CD14-positive monocyte (primary cell): Measurements from ENCODE around the gene TMEM272. TPM values are rescaled to one million over a fixed set of nuclear protein-coding genes. Genes with fewer than 3 reads are reported as not detected.

Experiments
- DNase-seq, 3 donors: peaks; one replicate each; pipeline ENCODE4 v3.0.0-alpha.2; 2011 to 2022
- H2AFZ ChIP-seq: 2 replicates; pipeline ENCODE4 v1.6.0; 2012; ENCODE audit warnings: mild to moderate bottlenecking, low read depth, low read length, inconsistent platforms; ENCODE audit not compliant: insufficient read depth, poor library complexity, severe bottlenecking
- H3K27ac ChIP-seq, 2 donors: 1 replicate in 1 of 2; 2 replicates in 1 of 2; pipeline ENCODE4 v1.5.1; 2012 to 2013; ENCODE audit warnings: low read length in 2 of 2, control low read depth in 1 of 2, inconsistent platforms in 1 of 2, low read depth in 1 of 2, mild to moderate bottlenecking in 1 of 2
- H3K27me3 ChIP-seq, 2 donors: one replicate each; pipeline versions ENCODE4 v1.6.0 to v1.6.1; 2011 to 2013; ENCODE audit warnings: low read length in 2 of 2; ENCODE audit not compliant: control insufficient read depth in 2 of 2, insufficient read depth in 2 of 2
- H3K36me3 ChIP-seq, 2 donors: replicated peaks in 1 of 2; 1 replicate in 1 of 2; 2 replicates in 1 of 2; pipeline versions ENCODE4 v1.5.1 to v1.6.1; 2012 to 2013; ENCODE audit warnings: low read length in 2 of 2, control low read depth in 1 of 2, inconsistent platforms in 1 of 2, mild to moderate bottlenecking in 1 of 2; ENCODE audit not compliant: insufficient read depth in 2 of 2, control insufficient read depth in 1 of 2
- H3K4me1 ChIP-seq, 2 donors: 1 replicate in 1 of 2; 2 replicates in 1 of 2; pipeline versions ENCODE4 v1.5.1 to v1.6.1; 2012 to 2013; ENCODE audit warnings: low read length in 2 of 2, control low read depth in 1 of 2, inconsistent platforms in 1 of 2, mild to moderate bottlenecking in 1 of 2, moderate library complexity in 1 of 2; ENCODE audit not compliant: insufficient read depth in 2 of 2, control insufficient read depth in 1 of 2
- H3K4me2 ChIP-seq: replicated peaks from 2 replicates; pipeline ENCODE3; 2012; ENCODE audit warnings: low read length, moderate library complexity, mild to moderate bottlenecking; ENCODE audit not compliant: poor library complexity, severe bottlenecking; ENCODE audit errors: extremely low read depth
- H3K4me3 ChIP-seq, 3 experiments: fragments of 200-600 bp in 1 of 3; sonication (generic) in 1 of 3; replicated peaks in 1 of 3; 1 replicate in 2 of 3; 2 replicates in 1 of 3; pipeline ENCODE4 v1.5.1; 2011 to 2013; ENCODE audit warnings: low read length in 3 of 3, mild to moderate bottlenecking in 3 of 3, control low read depth in 2 of 3, low read depth in 2 of 3, inconsistent platforms in 1 of 3, moderate library complexity in 1 of 3
- H3K79me2 ChIP-seq: 2 replicates; pipeline ENCODE4 v1.6.0; 2012; ENCODE audit warnings: mild to moderate bottlenecking, control low read depth, inconsistent platforms, low read length, moderate library complexity; ENCODE audit not compliant: insufficient read depth
- H3K9ac ChIP-seq: 2 replicates; pipeline ENCODE4 v1.6.0; 2017; ENCODE audit warnings: low read length, mild to moderate bottlenecking; ENCODE audit not compliant: insufficient read depth, poor library complexity, severe bottlenecking
- H3K9me3 ChIP-seq, 2 donors: replicated peaks in 1 of 2; 1 replicate in 1 of 2; 2 replicates in 1 of 2; pipeline versions ENCODE4 v1.5.1 to v1.6.1; 2012 to 2013; ENCODE audit warnings: low read length in 2 of 2, control low read depth in 1 of 2; ENCODE audit not compliant: control insufficient read depth in 1 of 2, insufficient read depth in 1 of 2
- H4K20me1 ChIP-seq: 2 replicates; pipeline ENCODE4 v1.6.0; 2012; ENCODE audit warnings: mild to moderate bottlenecking, low read length, control low read depth, moderate library complexity; ENCODE audit not compliant: insufficient read depth
- H3K27ac Mint-ChIP-seq, 7 donors: one replicate each; pipeline ENCODE4 v1.8.0; 2020; ENCODE audit warnings: mild to moderate bottlenecking in 7 of 7, mixed read lengths in 7 of 7, moderate library complexity in 6 of 7, inconsistent platforms in 2 of 7
- H3K27me3 Mint-ChIP-seq, 3 donors: one replicate each; pipeline ENCODE4 v1.8.0; 2021 to 2022; ENCODE audit warnings: low read depth in 3 of 3, mild to moderate bottlenecking in 3 of 3, mixed read lengths in 3 of 3, moderate library complexity in 3 of 3, inconsistent platforms in 1 of 3
- H3K36me3 Mint-ChIP-seq, 2 donors: one replicate each; pipeline ENCODE4 v1.8.0; 2020; ENCODE audit warnings: mixed read lengths in 2 of 2, inconsistent platforms in 1 of 2, mild to moderate bottlenecking in 1 of 2
- H3K4me1 Mint-ChIP-seq: one replicate; pipeline ENCODE4 v1.8.0; 2020; ENCODE audit warnings: mild to moderate bottlenecking, mixed read lengths
- H3K4me3 Mint-ChIP-seq, 2 donors: one replicate each; pipeline ENCODE4 v1.8.0; 2020; ENCODE audit warnings: mild to moderate bottlenecking in 2 of 2, mixed read lengths in 2 of 2, moderate library complexity in 1 of 2
- H3K9me3 Mint-ChIP-seq, 7 donors: one replicate each; pipeline ENCODE4 v1.8.0; 2020 to 2022; ENCODE audit warnings: mixed read lengths in 7 of 7, mild to moderate bottlenecking in 6 of 7, moderate library complexity in 6 of 7, inconsistent platforms in 2 of 7
- CTCF ChIP-seq: fragments of 200-600 bp; IDR thresholded peaks from one replicate; pipeline ENCODE4 v1.8.0; 2022; ENCODE audit warnings: antibody characterized with exemption, mild to moderate bottlenecking
- WGBS: methylation state at CpG from one replicate; pipeline ENCODE4 v1.1.5; 2013; ENCODE audit warnings: missing lambda C conversion rate; ENCODE audit not compliant: insufficient coverage; 5-methylcytosine and 5-hydroxymethylcytosine counted together
- intact Hi-C, 2 donors: fragments of 100-400 bp; cut with micrococcal nuclease; formaldehyde crosslinking; loops; one replicate each; pipeline versions ENCODE4 v1.15.0 to v1.15.1; 2023
- polyA plus RNA-seq, 3 donors: library from polyadenylated mRNA; depleted of rRNA in 1 of 3; unstranded in 2 of 3; stranded (reverse) in 1 of 3; fragments of 300-500 nt in 2 of 3; fragments of >200 nt in 1 of 3; fragmentation: Illumina TruSeq in 2 of 3; gene quantifications; 1 replicate in 2 of 3; 2 replicates in 1 of 3; pipeline ENCODE4 v1.2.3, GENCODE V29; 2012 to 2021

The TMEM272 gene
- polyA plus RNA-seq, 3 donors: 0.07 TPM; not detected in 2

GRCh38 chr13:51828730-51829567 is 16.0 kb downstream of the TMEM272 start:
- Histone ChIP-seq H3K36me3 (no peaks in the 10 kb centered on the region), H3K27me3 (no peaks in the 10 kb centered on the region), H3K4me2 (peak overlapping the region; percentile 33), H3K27ac (peak overlapping the region; percentile 78 to 83), H2AFZ (peak overlapping the region; percentile 3), H3K9ac (peak overlapping the region; percentile 22), H3K4me3 (peak overlapping the region in 1 of 3 experiments; percentile 20), H3K4me1 (peaks cover 74 to 78% of the 10 kb centered on the region in 2 donors), H3K79me2 (no peaks in the 10 kb centered on the region), H4K20me1 (no peaks in the 10 kb centered on the region), H3K9me3 (no peaks in the 10 kb centered on the region)
- Mint-ChIP-seq H3K27me3 (no peaks in the 10 kb centered on the region), H3K9me3 (no peaks in the 10 kb centered on the region), H3K27ac (peak overlapping the region; percentile 90 to 98 (median 96)), H3K4me3 (peak overlapping the region; percentile 7 to 64), H3K4me1 (peaks cover 87% of the 10 kb centered on the region), H3K36me3 (no peaks in the 10 kb centered on the region)
- peak; percentile 43 to 79 (median 69) for DNase-seq
- intact Hi-C loops: loop anchor here in 1 of 2 donors (10.0 kb wide), 1 partner anchor 186 kb away; the partner anchor contains the start of genes ALG11 and ATP7B
- WGBS: no CpG with 5 or more reads among the region's 8 CpGs
- no peak for TF ChIP-seq CTCF

GRCh38 chr13:51827254-51827653 is 17.7 kb downstream of the TMEM272 start:
- Mint-ChIP-seq H3K27ac (peak overlapping the region; percentile 90 to 98 (median 96)), H3K9me3 (no peaks in the 10 kb centered on the region), H3K4me1 (peaks cover 92% of the 10 kb centered on the region), H3K4me3 (peak overlapping the region in 1 of 2 donors; percentile 49), H3K27me3 (no peaks in the 10 kb centered on the region), H3K36me3 (no peaks in the 10 kb centered on the region)
- Histone ChIP-seq H3K4me3 (peak overlapping the region in 1 of 3 experiments; percentile 42), H3K79me2 (no peaks in the 10 kb centered on the region), H3K4me1 (peaks cover 86 to 91% of the 10 kb centered on the region in 2 donors), H3K9ac (no peak overlapping the region), H2AFZ (no peak overlapping the region), H3K36me3 (no peaks in the 10 kb centered on the region), H3K27ac (peak overlapping the region; percentile 78 to 83), H3K9me3 (no peaks in the 10 kb centered on the region), H3K4me2 (peak overlapping the region; percentile 53), H4K20me1 (no peaks in the 10 kb centered on the region), H3K27me3 (no peaks in the 10 kb centered on the region)
- WGBS: 0% methylated on average over 4 of the region's 4 CpGs
- DNase-seq: peak; percentile 45 to 79 (median 76)
- intact Hi-C loops: loop anchor here in 1 of 2 donors (10.0 kb wide), 1 partner anchor 188 kb away; the partner anchor contains the start of genes ALG11 and ATP7B
- TF ChIP-seq CTCF: no peak
